Left lung (tissue), 10 donors: Measurements from ENCODE around the gene PLPP3. TPM values are rescaled to one million over a fixed set of nuclear protein-coding genes. Genes with fewer than 3 reads are reported as not detected.

ENCODE experiments used
- ATAC-seq: fragments of 200-7000 bp; cut with Tn5 transposase; one replicate; pipeline ENCODE4 v1.9.1; 2020; ENCODE audit warnings: moderate library complexity
- DNase-seq, 4 donors: peaks; one replicate each; pipeline ENCODE4 v3.0.0-alpha.2; 2013 to 2020
- H3K27ac ChIP-seq, 2 donors: fragments of 200-600 bp; sonication (generic) in 1 of 2; one replicate each; pipeline versions ENCODE4 v1.5.0 to v1.8.0; 2020 to 2021
- H3K27me3 ChIP-seq, 2 donors: fragments of 200-600 bp; sonication (generic) in 1 of 2; one replicate each; pipeline versions ENCODE4 v1.5.0 to v1.8.0; 2020 to 2021
- H3K36me3 ChIP-seq, 2 donors: fragments of 200-600 bp; sonication (generic) in 1 of 2; one replicate each; pipeline versions ENCODE4 v1.5.0 to v1.8.0; 2020 to 2021
- H3K4me1 ChIP-seq, 2 donors: fragments of 200-600 bp; one replicate each; pipeline ENCODE4 v1.8.0; 2021
- H3K4me3 ChIP-seq, 2 donors: fragments of 200-600 bp; sonication (generic) in 1 of 2; one replicate each; pipeline versions ENCODE4 v1.5.0 to v1.8.0; 2020 to 2021; ENCODE audit warnings: mild to moderate bottlenecking in 1 of 2
- H3K9me3 ChIP-seq, 2 donors: fragments of 200-600 bp; sonication (generic) in 1 of 2; one replicate each; pipeline versions ENCODE4 v1.5.0 to v1.8.0; 2020 to 2021
- intact Hi-C, 2 donors: fragments of 100-400 bp; cut with DNase I; formaldehyde crosslinking; loops; one replicate each; pipeline versions ENCODE4 v1.11.2 to v1.14.2; 2022
- polyA plus RNA-seq, 6 donors: library from polyadenylated mRNA; unstranded; fragments of 120-200 nt; gene quantifications; one replicate each; pipeline ENCODE4 v1.2.1, GENCODE V29; 2013; ENCODE audit not compliant: insufficient read length in 6 of 6
- total RNA-seq, 2 donors: library from RNA; stranded (reverse); fragmentation: NEBNext Ultra II Directional; extraction: Animal tissue kit (Norgen Biotek cat#: 25700); gene quantifications; one replicate each; pipeline ENCODE4 v1.2.1, GENCODE V29; 2021
- TF ChIP-seq, protein P1 (sequence below), 2 donors: fragments of 200-600 bp; sonication (generic) in 1 of 2; IDR thresholded peaks; one replicate each; pipeline versions ENCODE4 v1.5.0 to v1.8.0; 2021; ENCODE audit warnings: antibody characterized with exemption in 2 of 2
- donor health status: DM: no; HTN: yes; CAD: no.
- donor health status: DM: no; HTN: no; CAD: no.

Gene PLPP3
- total and polyA plus RNA-seq, 8 donors = 44.5 to 145 (median 115) TPM

DNA sequence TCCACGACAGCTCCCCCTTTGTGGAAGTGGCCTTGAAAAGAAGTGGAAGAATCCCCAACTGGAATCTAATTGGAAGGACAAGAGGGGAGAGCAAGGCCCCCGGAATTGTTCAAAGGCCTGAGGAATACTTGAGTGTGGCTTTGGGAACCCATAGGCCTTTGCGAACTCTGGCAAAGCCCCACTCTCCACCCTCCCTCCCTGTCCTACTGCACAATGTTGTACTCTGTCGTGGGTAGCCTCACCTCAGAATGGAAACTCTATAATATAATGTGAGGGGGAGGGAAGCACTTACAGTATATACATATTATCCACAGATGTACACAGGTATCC is 28.5 kb downstream of the PLPP3 start:
- H3K27ac ChIP-seq = no peak overlapping the region
- H3K4me1 ChIP-seq = peaks cover 5 to 39% of the 10 kb centered on the region in 2 donors
- intact Hi-C loops = no loop called here

DNA sequence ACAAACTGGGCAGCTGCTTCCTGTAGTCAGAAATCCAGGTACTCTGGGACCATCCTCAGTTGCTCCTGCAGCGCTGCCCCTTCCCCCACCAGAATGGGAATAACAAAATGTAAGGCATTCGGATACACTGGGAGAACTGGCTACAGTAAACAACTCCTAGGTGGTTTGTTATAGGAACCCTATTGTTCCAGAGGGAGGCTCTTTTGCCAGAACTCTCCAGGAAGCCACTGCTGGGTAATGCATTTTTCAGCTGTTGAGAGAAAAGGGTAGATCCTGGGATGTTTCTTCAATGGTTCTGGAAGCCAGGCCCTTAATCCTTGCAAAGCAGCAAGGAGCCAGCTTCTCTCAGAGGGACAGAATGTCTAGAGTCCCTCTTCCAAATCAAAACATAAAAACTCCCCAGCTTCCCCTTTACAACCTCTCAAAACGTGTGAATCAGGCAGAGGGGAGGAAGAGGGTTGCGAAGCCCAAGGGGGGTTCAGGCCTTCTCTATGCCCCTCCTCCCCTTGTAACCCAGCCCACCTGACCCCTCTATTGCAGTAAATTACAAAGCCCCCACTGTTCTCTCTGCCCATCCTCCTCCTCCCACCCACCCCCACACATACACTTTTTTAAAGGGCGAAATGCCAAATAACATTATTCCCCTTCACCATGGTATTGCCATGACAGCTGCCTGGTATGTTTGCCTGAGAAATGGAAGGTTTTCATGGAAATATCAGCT is 29.1 kb downstream of the PLPP3 start:
- Histone ChIP-seq H3K9me3 (no peaks in the 10 kb centered on the region), H3K4me3 (no peak overlapping the region), H3K36me3 (no peaks in the 10 kb centered on the region), H3K4me1 (peaks cover 5 to 39% of the 10 kb centered on the region in 2 donors), H3K27ac (no peak overlapping the region), H3K27me3 (no peaks in the 10 kb centered on the region)
- intact Hi-C loops = no loop called here
- no peak for ATAC-seq
- DNase-seq = peak in 1 of 4 donors; percentile 32
- TF ChIP-seq, protein P1, sequence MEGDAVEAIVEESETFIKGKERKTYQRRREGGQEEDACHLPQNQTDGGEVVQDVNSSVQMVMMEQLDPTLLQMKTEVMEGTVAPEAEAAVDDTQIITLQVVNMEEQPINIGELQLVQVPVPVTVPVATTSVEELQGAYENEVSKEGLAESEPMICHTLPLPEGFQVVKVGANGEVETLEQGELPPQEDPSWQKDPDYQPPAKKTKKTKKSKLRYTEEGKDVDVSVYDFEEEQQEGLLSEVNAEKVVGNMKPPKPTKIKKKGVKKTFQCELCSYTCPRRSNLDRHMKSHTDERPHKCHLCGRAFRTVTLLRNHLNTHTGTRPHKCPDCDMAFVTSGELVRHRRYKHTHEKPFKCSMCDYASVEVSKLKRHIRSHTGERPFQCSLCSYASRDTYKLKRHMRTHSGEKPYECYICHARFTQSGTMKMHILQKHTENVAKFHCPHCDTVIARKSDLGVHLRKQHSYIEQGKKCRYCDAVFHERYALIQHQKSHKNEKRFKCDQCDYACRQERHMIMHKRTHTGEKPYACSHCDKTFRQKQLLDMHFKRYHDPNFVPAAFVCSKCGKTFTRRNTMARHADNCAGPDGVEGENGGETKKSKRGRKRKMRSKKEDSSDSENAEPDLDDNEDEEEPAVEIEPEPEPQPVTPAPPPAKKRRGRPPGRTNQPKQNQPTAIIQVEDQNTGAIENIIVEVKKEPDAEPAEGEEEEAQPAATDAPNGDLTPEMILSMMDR (IDR thresholded peaks at IDR 0.05) = no peak

More for the DNA sequence above, 28.5 kb downstream of the PLPP3 start:
- no peaks in the 10 kb centered on the region for H3K27me3 ChIP-seq
- DNase-seq (no peak), ATAC-seq (no peak)
- TF ChIP-seq, protein P1 (IDR thresholded peaks at IDR 0.05) = no peak
- no peak overlapping the region for H3K4me3 ChIP-seq
- no peaks in the 10 kb centered on the region for H3K9me3 ChIP-seq
- no peaks in the 10 kb centered on the region for H3K36me3 ChIP-seq

DNA sequence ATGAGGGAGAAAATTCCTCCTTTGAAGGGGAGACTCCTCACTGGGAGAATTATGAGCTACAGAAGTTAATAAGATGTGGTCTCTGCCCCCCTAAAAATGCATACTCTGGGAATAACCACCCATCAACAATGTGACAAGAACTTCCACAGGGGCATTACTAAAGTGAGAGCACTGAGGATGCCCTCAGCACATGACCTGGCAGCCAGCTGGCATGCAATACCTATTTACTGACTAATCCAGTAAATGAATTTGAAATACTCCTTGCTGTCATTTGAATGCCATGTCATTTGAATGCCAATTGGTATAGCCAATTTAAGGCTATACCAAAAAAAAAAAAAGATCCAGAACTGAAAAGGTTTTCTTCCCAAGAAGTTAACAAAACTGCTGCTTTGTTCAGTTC is 30.8 kb downstream of the PLPP3 start:
- H3K27ac ChIP-seq = no peak overlapping the region
- H3K27me3 ChIP-seq = no peaks in the 10 kb centered on the region
- no peaks in the 10 kb centered on the region for H3K36me3 ChIP-seq

GRCh38 chr1:56547977-56548376 is 31.4 kb downstream of the PLPP3 start:
- Histone ChIP-seq H3K36me3 (no peaks in the 10 kb centered on the region), H3K27ac (no peak overlapping the region), H3K27me3 (no peaks in the 10 kb centered on the region), H3K9me3 (no peaks in the 10 kb centered on the region), H3K4me1 (peaks cover 5 to 31% of the 10 kb centered on the region in 2 donors), H3K4me3 (no peak overlapping the region)
- intact Hi-C loops = no loop called here
- DNase-seq (peak in 1 of 4 donors; percentile 43), ATAC-seq (peak; percentile 77)
- TF ChIP-seq, protein P1 (IDR thresholded peaks at IDR 0.05) = no peak

More for the DNA sequence above, 30.8 kb downstream of the PLPP3 start:
- Histone ChIP-seq H3K9me3 (no peaks in the 10 kb centered on the region), H3K4me1 (peaks cover 5 to 34% of the 10 kb centered on the region in 2 donors), H3K4me3 (no peak overlapping the region)
- TF ChIP-seq, protein P1 (IDR thresholded peaks at IDR 0.05) = no peak
- DNase-seq (no peak), ATAC-seq (no peak)
- intact Hi-C loops = no loop called here

DNA sequence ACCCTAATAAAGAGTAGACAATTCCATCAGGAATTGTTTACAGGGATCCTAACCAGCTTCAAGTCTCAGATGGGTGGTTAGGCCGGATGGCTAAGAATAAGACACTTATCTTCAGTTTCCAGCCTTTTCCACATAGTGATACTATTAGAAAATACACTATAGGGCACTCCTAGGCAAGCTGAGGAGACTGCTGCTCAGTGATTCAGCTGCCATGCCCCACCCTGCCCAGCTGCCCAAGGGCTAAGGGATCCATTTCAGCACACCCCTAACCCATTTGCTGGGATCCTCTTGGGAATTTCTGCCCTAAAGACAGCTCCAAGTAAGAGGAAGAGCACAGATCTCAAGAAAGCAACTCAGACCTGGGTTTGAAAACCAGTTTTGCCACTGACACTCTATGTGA is 31.9 kb downstream of the PLPP3 start:
- Histone ChIP-seq H3K4me3 (no peak overlapping the region), H3K27ac (no peak overlapping the region), H3K9me3 (no peaks in the 10 kb centered on the region), H3K4me1 (peaks cover 5 to 31% of the 10 kb centered on the region in 2 donors), H3K36me3 (no peaks in the 10 kb centered on the region), H3K27me3 (no peaks in the 10 kb centered on the region)
- DNase-seq = no peak
- peak; percentile 44 for ATAC-seq
- intact Hi-C loops = no loop called here
- TF ChIP-seq, protein P1 (IDR thresholded peaks at IDR 0.05) = no peak
